Endothelial cell of umbilical vein (primary cell): ENCODE data around the gene ZNF620.

ENCODE experiments used
- EZH2 ChIP-seq: IDR thresholded peaks from 2 replicates; pipeline ENCODE4 v1.6.1; 2012; ENCODE audit warnings: borderline replicate concordance, low read depth, mild to moderate bottlenecking, moderate library complexity, low read length, inconsistent platforms; ENCODE audit not compliant: severe bottlenecking
- FOS ChIP-seq: IDR thresholded peaks from 2 replicates; pipeline ENCODE4 v1.6.1; 2011; ENCODE audit warnings: mild to moderate bottlenecking, low read length, moderate library complexity, borderline replicate concordance; ENCODE audit not compliant: insufficient read depth
- JUN ChIP-seq: IDR thresholded peaks from 2 replicates; pipeline ENCODE4 v1.6.1; 2011; ENCODE audit warnings: borderline replicate concordance, low read depth; ENCODE audit not compliant: insufficient read length, insufficient read depth
- MYC ChIP-seq: IDR thresholded peaks from one replicate; pipeline ENCODE4 v1.6.1; 2011; ENCODE audit warnings: mild to moderate bottlenecking, low read depth, low read length
- POLR2A ChIP-seq: IDR thresholded peaks from 2 replicates; pipeline ENCODE4 v1.6.1; 2012; ENCODE audit warnings: low read depth, mild to moderate bottlenecking, control low read depth, low read length
- POLR2AphosphoS5 ChIP-seq: IDR thresholded peaks from 2 replicates; pipeline ENCODE4 v1.6.1; 2012; ENCODE audit warnings: low read depth, mild to moderate bottlenecking, control low read depth, low read length, moderate library complexity; ENCODE audit not compliant: insufficient read depth
- TF ChIP-seq, protein P1 (sequence below), 2 donors: IDR thresholded peaks; 1 replicate in 1 of 2; 2 replicates in 1 of 2; pipeline ENCODE4 v1.5.1; 2011; ENCODE audit warnings: low read length in 2 of 2, mild to moderate bottlenecking in 2 of 2, moderate library complexity in 2 of 2, control low read depth in 1 of 2, inconsistent platforms in 1 of 2, low read depth in 1 of 2; ENCODE audit not compliant: insufficient read depth in 1 of 2; ENCODE audit errors: extremely low read depth in 1 of 2
- TF ChIP-seq, protein P2 (sequence below): IDR thresholded peaks from 2 replicates; pipeline ENCODE4 v1.6.1; 2011; ENCODE audit not compliant: insufficient read depth, insufficient read length

DNA sequence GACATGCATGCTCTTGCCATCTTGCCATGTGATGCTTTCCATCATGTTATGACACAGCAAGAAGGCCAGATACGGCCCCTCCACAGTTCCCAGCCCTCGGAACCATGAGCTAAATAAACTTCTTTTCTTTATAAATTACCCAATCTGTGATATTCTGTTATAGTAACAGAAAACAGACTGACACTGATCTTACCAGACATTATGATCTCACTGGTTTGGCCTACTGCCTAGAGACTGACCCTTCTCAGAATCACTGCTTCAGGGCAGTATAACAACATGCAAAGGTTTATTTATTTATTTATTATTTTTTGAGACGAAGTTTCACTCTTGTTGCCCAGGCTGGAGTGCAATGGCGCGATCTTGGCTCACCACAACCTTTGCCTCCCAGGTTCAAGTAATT, 14.9 kb upstream of the ZNF620 start:
- no peak for TF ChIP-seq POLR2A
- TF ChIP-seq, protein P1, sequence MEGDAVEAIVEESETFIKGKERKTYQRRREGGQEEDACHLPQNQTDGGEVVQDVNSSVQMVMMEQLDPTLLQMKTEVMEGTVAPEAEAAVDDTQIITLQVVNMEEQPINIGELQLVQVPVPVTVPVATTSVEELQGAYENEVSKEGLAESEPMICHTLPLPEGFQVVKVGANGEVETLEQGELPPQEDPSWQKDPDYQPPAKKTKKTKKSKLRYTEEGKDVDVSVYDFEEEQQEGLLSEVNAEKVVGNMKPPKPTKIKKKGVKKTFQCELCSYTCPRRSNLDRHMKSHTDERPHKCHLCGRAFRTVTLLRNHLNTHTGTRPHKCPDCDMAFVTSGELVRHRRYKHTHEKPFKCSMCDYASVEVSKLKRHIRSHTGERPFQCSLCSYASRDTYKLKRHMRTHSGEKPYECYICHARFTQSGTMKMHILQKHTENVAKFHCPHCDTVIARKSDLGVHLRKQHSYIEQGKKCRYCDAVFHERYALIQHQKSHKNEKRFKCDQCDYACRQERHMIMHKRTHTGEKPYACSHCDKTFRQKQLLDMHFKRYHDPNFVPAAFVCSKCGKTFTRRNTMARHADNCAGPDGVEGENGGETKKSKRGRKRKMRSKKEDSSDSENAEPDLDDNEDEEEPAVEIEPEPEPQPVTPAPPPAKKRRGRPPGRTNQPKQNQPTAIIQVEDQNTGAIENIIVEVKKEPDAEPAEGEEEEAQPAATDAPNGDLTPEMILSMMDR (IDR thresholded peaks at IDR 0.05; ENCODE audit: extremely low read depth in 1 of 2, insufficient read depth in 1 of 2, low read depth in 1 of 2, low read length in 2 of 2), result no peak
- TF ChIP-seq POLR2AphosphoS5, result no peak
- no peak for TF ChIP-seq JUN
- TF ChIP-seq, protein P2, sequence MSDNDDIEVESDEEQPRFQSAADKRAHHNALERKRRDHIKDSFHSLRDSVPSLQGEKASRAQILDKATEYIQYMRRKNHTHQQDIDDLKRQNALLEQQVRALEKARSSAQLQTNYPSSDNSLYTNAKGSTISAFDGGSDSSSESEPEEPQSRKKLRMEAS, result no peak
- no peak for TF ChIP-seq FOS
- no peak for TF ChIP-seq EZH2
- no peak for TF ChIP-seq MYC
